Calu3 (cell line): ENCODE measurements around the gene ARHGEF12. TPM values are rescaled to one million over a fixed set of nuclear protein-coding genes. Genes with fewer than 3 reads are reported as not detected.

Experiments used
- BruUV-seq: library from RNA; stranded (reverse); fragments of 400-500 nt; replicated peaks from 2 replicates; lab custom pipeline; 2021; lab: Mats Ljungman, UMichigan
- CTCF ChIA-PET: fragments of 300-600 bp; sonication (Branson Sonifier 250); formaldehyde crosslinking; loops from one replicate; lab custom pipeline; 2022; ENCODE audit warnings: antibody characterized with exemption; lab: Charles Lee
- DNase-seq: peaks from one replicate; pipeline ENCODE4 v3.0.0; 2022
- H3K27ac Mint-ChIP-seq: one replicate; pipeline ENCODE4 v1.8.0; 2022; ENCODE audit warnings: mixed read lengths; ENCODE audit not compliant: unreplicated experiment
- H3K27me3 Mint-ChIP-seq: one replicate; pipeline ENCODE4 v1.8.0; 2022; ENCODE audit warnings: mixed read lengths; ENCODE audit not compliant: unreplicated experiment
- H3K36me3 Mint-ChIP-seq: one replicate; pipeline ENCODE4 v1.8.0; 2022; ENCODE audit warnings: mild to moderate bottlenecking, moderate library complexity, mixed read lengths; ENCODE audit not compliant: insufficient read depth, unreplicated experiment
- H3K4me1 Mint-ChIP-seq: one replicate; pipeline ENCODE4 v1.8.0; 2022; ENCODE audit warnings: mild to moderate bottlenecking, low read depth, mixed read lengths; ENCODE audit not compliant: unreplicated experiment
- H3K4me3 Mint-ChIP-seq: one replicate; pipeline ENCODE4 v1.8.0; 2022; ENCODE audit warnings: mild to moderate bottlenecking, low read depth, moderate library complexity, mixed read lengths; ENCODE audit not compliant: unreplicated experiment
- H3K9me3 Mint-ChIP-seq: one replicate; pipeline ENCODE4 v1.8.0; 2022; ENCODE audit warnings: low read depth, mixed read lengths; ENCODE audit not compliant: unreplicated experiment
- intact Hi-C: fragments of 100-400 bp; cut with micrococcal nuclease; formaldehyde crosslinking; loops from one replicate; pipeline ENCODE4 v1.10.0; 2022; ENCODE audit not compliant: unreplicated experiment
- total RNA-seq: library from RNA; stranded (reverse); gene quantifications from 2 replicates; pipeline ENCODE4 v1.2.3, GENCODE V29; 2022
- TF ChIP-seq, protein P1 (sequence below): fragments of 200-600 bp; IDR thresholded peaks from one replicate; pipeline ENCODE4 v1.8.0; 2022; ENCODE audit warnings: antibody characterized with exemption; ENCODE audit not compliant: unreplicated experiment

The ARHGEF12 gene
- total RNA-seq, 1 experiment from 2014 or later = 50.0 TPM

DNA sequence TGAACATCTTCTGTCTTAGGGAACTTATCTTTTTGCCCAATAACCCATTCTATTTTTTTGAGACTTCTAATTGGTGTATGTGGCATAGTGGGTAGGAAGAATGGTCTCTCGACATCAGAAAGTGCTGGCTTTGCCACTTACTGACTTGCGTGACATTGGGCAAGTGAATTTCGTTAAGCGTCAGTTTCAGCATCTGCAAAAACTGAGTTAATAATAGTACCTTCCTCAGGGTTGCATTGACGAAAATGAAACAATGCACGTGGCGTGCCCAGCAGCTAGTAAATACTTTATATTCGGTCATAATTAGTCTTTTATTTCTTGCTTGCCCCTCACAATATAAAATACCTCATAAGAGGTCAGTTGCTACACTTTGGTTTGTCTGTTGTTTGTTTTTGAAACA is 162.9 kb downstream of the ARHGEF12 start:
- Mint-ChIP-seq H3K9me3 (no peaks in the 10 kb centered on the region), H3K27me3 (peaks cover 11% of the 10 kb centered on the region), H3K27ac (no peak overlapping the region), H3K4me3 (no peak overlapping the region), H3K36me3 (peaks cover 4% of the 10 kb centered on the region), H3K4me1 (peaks cover 8% of the 10 kb centered on the region)
- CTCF ChIA-PET = no interaction called here
- BruUV-seq = no TSS peak
- intact Hi-C loops = loop anchor here (10.0 kb wide), 1 partner anchor 264 kb away; no protein-coding TSS in a partner anchor
- no peak for DNase-seq
- TF ChIP-seq, protein P1, sequence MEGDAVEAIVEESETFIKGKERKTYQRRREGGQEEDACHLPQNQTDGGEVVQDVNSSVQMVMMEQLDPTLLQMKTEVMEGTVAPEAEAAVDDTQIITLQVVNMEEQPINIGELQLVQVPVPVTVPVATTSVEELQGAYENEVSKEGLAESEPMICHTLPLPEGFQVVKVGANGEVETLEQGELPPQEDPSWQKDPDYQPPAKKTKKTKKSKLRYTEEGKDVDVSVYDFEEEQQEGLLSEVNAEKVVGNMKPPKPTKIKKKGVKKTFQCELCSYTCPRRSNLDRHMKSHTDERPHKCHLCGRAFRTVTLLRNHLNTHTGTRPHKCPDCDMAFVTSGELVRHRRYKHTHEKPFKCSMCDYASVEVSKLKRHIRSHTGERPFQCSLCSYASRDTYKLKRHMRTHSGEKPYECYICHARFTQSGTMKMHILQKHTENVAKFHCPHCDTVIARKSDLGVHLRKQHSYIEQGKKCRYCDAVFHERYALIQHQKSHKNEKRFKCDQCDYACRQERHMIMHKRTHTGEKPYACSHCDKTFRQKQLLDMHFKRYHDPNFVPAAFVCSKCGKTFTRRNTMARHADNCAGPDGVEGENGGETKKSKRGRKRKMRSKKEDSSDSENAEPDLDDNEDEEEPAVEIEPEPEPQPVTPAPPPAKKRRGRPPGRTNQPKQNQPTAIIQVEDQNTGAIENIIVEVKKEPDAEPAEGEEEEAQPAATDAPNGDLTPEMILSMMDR = no peak

DNA sequence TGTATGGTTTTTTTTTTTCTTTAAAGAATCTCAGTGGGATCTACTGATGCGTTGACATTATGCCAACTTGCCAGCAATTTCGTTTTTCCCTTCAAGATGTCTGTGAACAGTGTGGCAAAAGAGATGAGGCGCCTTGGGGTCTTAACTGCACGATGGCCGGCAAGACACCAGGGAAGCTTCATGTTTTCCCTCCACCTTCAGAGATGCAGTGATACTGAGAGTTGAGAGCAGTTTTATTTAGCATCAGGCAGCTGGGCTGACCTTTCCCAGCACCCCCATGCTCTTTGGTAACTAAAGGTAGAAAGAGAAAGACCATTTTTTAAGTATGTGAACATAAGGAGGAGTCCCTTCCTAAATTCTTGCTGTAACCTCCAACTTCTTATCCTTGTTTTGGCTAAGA is 163.6 kb downstream of the ARHGEF12 start:
- intact Hi-C loops = loop anchor here (10.0 kb wide), 2 partner anchors 265 to 455 kb away; no protein-coding TSS in a partner anchor
- no peak overlapping the region for H3K27ac Mint-ChIP-seq
- H3K27me3 Mint-ChIP-seq = peaks cover 11% of the 10 kb centered on the region
- TF ChIP-seq, protein P1 = no peak
- CTCF ChIA-PET = interaction anchor here (1.2 kb wide), 1 partner anchor 164 kb away, joined by 3 read pairs; no protein-coding TSS in a partner anchor
- no peak overlapping the region for H3K4me3 Mint-ChIP-seq
- peaks cover 4% of the 10 kb centered on the region for H3K36me3 Mint-ChIP-seq
- peaks cover 8% of the 10 kb centered on the region for H3K4me1 Mint-ChIP-seq
- H3K9me3 Mint-ChIP-seq = no peaks in the 10 kb centered on the region
- BruUV-seq = no TSS peak
- no peak for DNase-seq

DNA sequence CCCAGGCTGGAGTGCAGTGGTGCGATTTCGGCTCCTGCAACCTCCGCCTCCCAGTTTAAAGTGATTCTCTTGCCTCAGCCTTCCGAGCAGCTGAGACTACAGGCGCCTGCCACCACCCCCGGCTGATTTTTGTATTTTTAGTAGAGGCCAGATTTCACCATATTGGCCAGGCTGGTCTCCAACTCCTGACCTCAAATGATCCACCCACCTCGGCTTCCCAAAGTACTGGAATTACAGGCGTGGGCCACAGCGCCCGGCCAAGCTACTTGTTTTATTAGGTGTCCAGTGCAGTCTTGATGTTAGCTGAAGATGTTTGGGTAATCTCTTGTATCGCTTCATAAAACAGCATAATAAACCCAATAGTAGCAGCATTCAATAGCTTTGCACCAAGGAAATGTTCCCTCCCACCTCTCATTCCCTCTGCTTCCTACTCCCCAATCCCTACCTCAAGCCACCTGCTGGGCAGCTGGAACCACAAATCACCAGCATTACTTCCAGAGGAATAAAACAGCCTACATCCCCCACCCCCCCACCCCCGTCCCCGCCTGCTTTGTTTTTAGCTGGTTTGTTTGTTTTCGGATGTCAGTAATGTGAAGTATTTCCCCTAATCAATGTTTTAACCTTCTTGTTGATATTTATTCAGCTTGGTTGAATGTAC is 164.3 kb downstream of the ARHGEF12 start:
- peaks cover 4% of the 10 kb centered on the region for H3K36me3 Mint-ChIP-seq
- no peak overlapping the region for H3K4me3 Mint-ChIP-seq
- H3K9me3 Mint-ChIP-seq = no peaks in the 10 kb centered on the region
- H3K27me3 Mint-ChIP-seq = peaks cover 11% of the 10 kb centered on the region
- intact Hi-C loops = loop anchor here (10.0 kb wide), 1 partner anchor 454 kb away; no protein-coding TSS in a partner anchor
- TF ChIP-seq, protein P1 = no peak
- peaks cover 8% of the 10 kb centered on the region for H3K4me1 Mint-ChIP-seq
- H3K27ac Mint-ChIP-seq = no peak overlapping the region
- DNase-seq = no peak
- CTCF ChIA-PET = interaction anchor here (1.2 kb wide), 1 partner anchor 165 kb away, joined by 3 read pairs; no protein-coding TSS in a partner anchor
- no TSS peak for BruUV-seq

DNA sequence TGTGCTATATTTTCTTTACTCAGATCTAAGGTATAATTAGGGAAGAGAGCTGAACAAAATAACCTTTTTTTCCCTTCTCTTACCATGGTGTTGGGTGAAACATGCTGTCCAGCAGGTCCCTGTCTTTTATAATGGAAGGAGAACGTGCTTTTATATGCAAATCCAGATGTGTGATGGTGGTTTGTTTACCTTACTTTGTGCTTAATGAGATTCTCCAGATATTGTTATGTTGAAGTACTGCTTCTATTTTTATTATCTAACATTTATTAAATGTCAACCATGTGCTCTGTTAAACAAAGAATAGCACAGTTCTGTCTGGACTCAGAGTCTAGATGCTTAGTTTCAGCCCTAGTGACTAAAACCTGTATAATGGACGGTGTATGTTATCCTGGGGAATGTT is 165.2 kb downstream of the ARHGEF12 start:
- Mint-ChIP-seq H3K4me3 (no peak overlapping the region), H3K27ac (no peak overlapping the region), H3K36me3 (peaks cover 4% of the 10 kb centered on the region), H3K27me3 (peaks cover 17% of the 10 kb centered on the region), H3K9me3 (no peaks in the 10 kb centered on the region), H3K4me1 (peaks cover 8% of the 10 kb centered on the region)
- TF ChIP-seq, protein P1 = no peak
- CTCF ChIA-PET = no interaction called here
- no peak for DNase-seq
- intact Hi-C loops = loop anchor here (10.0 kb wide), 1 partner anchor 453 kb away; no protein-coding TSS in a partner anchor
- BruUV-seq = no TSS peak
